Choroid plexus epithelial cell (primary cell): ENCODE measurements around the gene CENPW.

Experiments used
- DNase-seq: peaks from one replicate; pipeline ENCODE4 v3.0.0-alpha.2; 2010; ENCODE audit warnings: low read depth
- H3K4me3 ChIP-seq: 2 replicates; pipeline ENCODE4 v1.5.1; 2011; ENCODE audit warnings: low read depth, mild to moderate bottlenecking, control low read depth, low read length, moderate library complexity
- CTCF ChIP-seq: conservative IDR thresholded peaks from 2 replicates; pipeline ENCODE4 v1.5.1; 2011; ENCODE audit warnings: low read depth, mild to moderate bottlenecking, control low read depth, inconsistent platforms, low read length, moderate library complexity

The CENPW gene

DNA sequence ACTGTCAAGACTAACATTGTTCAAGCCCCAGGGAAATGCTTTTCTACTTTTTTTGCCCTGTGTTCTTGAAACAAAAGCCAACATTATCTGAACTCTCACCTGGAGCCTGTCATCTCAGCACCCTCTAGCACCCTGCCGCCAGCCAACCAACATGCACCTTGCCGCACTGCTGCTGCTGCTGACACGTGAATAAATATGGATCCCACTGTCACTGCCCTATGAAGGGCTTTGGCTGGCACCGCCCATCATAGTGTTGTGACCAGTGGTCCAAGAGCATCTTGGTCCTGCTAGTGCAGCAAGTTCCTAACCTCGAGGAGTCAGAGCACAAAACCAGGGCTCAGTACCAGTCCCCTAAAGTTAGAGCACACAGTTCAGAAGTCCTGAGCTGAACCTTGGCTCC, 41.6 kb downstream of the CENPW start:
- H3K4me3 ChIP-seq: no peak overlapping the region
- DNase-seq: no peak

DNA sequence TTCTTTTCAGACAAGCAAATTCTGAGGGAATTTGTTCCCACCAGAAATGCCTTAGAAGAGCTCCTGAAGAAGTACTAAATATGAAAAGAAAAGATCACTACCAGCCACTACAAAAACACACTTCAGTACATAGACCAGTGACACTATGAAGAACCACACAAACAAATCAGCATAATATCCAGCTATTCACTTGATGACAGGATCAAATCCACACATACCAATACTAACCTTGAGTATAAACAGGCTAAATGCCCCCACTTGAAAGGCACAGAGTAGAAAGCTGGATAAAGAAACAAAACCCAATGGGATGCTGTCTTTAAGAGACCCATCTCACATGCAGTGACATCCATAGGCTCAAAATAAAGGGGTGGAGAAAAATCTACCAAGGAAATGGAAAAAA, 43.3 kb downstream of the CENPW start:
- DNase-seq: no peak
- no peak for TF ChIP-seq CTCF
- no peak overlapping the region for H3K4me3 ChIP-seq

More for the DNA sequence above, 41.6 kb downstream of the CENPW start:
- no peak for TF ChIP-seq CTCF

DNA sequence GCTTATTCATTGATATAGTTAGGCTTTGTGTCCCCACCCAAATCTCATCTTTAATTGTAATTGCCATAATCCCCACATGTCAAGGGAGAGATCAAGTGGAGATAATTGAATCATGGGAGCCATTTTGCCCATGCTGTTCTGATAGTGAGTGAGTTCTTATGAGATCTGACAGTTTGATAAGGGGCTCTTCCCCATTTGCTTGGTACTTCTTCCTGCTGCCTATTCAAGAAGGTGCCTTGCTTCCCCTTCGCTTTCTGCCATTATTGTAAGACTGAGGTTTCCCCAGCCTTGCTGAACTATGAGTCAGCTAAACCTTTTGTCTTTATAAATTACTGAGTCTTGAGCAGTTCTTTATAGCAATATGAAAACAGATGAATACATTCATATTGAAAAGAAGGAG, 45.6 kb downstream of the CENPW start:
- TF ChIP-seq CTCF: no peak

DNA sequence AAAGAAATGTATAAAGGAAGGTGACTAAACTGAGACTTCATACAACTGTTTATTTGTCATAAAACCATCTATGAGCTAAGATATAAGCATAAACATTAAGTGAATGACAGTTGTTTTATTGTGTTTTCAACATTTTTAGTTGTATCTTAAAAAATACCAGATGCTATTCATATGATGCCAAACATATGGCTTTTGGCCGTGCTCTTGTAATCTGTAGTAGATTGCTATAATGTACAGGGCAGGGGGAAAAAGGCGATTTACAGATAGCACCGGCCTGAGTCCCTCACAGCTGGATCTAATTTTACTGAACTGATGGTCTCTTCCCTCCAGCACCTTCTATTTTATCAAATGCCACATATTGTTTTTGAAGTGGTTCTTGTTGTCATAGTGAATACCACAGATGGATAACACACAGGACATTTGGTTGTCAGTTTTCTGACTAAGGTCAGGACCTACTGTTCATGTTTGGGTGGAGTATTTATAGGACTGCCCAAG, 48.2 kb downstream of the CENPW start:
- no peak for TF ChIP-seq CTCF
- DNase-seq: peak; percentile 6
- H3K4me3 ChIP-seq: no peak overlapping the region

More for the DNA sequence above, 45.6 kb downstream of the CENPW start:
- no peak overlapping the region for H3K4me3 ChIP-seq
- DNase-seq: no peak

DNA sequence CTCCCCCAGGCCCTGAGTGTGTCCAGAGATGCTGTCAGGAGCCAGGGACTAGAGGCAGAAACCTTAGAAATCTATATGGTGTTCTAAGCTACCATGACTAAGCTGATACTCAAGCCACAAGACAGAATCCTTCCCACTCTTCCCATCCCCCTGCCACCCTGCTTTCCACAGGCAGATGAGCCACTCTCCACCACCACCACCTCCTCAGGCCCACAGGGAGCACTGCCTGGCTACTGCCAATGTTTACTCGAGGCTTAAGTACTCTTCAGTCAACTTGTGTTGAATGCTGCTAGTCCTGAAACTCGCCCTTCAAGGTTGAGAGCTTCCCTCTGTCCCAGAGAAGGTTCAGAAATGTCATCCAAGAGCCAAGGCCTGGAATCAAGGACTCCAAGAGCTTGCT, 56.2 kb downstream of the CENPW start:
- no peak for TF ChIP-seq CTCF
- no peak for DNase-seq
- H3K4me3 ChIP-seq: no peak overlapping the region
